Measurements from ENCODE around the gene SRL.

The SRL gene

GRCh38 chr16:4240624-4241023, 1.3 kb downstream of the SRL start:
- no peak for DNase-seq (ENCODE audit: insufficient read length)
- FAIRE-seq: no peak
- TF ChIP-seq POLR2A (IDR thresholded peaks at IDR 0.05; ENCODE audit: low read depth, low read length) (no peak), TAF1 (IDR thresholded peaks at IDR 0.05; ENCODE audit: borderline replicate concordance, low read depth, low read length) (no peak), POLR2AphosphoS5 (IDR thresholded peaks at IDR 0.05; ENCODE audit: low read depth, low read length) (no peak)

GRCh38 chr16:4239682-4240175, 2.2 kb downstream of the SRL start:
- no peak for TF ChIP-seq POLR2AphosphoS5 (IDR thresholded peaks at IDR 0.05; ENCODE audit: low read depth, low read length)
- TF ChIP-seq TAF1 (IDR thresholded peaks at IDR 0.05; ENCODE audit: borderline replicate concordance, low read depth, low read length): no peak
- TF ChIP-seq POLR2A (IDR thresholded peaks at IDR 0.05; ENCODE audit: low read depth, low read length): no peak
- FAIRE-seq (no peak), DNase-seq (ENCODE audit: insufficient read length) (no peak)

GRCh38 chr16:4239020-4239419, 2.9 kb downstream of the SRL start:
- TF ChIP-seq TAF1 (IDR thresholded peaks at IDR 0.05; ENCODE audit: borderline replicate concordance, low read depth, low read length): no peak
- no peak for TF ChIP-seq POLR2AphosphoS5 (IDR thresholded peaks at IDR 0.05; ENCODE audit: low read depth, low read length)
- no peak for TF ChIP-seq POLR2A (IDR thresholded peaks at IDR 0.05; ENCODE audit: low read depth, low read length)
- FAIRE-seq (no peak), DNase-seq (ENCODE audit: insufficient read length) (no peak)

GRCh38 chr16:4233431-4233830, 8.4 kb downstream of the SRL start:
- no peak for FAIRE-seq
- DNase-seq (ENCODE audit: insufficient read length): no peak
- TF ChIP-seq POLR2AphosphoS5 (IDR thresholded peaks at IDR 0.05; ENCODE audit: low read depth, low read length) (no peak), POLR2A (IDR thresholded peaks at IDR 0.05; ENCODE audit: low read depth, low read length) (no peak), TAF1 (IDR thresholded peaks at IDR 0.05; ENCODE audit: borderline replicate concordance, low read depth, low read length) (no peak)

GRCh38 chr16:4232541-4233386, 9.1 kb downstream of the SRL start:
- FAIRE-seq (no peak), DNase-seq (ENCODE audit: insufficient read length) (no peak)
- no peak for TF ChIP-seq POLR2AphosphoS5 (IDR thresholded peaks at IDR 0.05; ENCODE audit: low read depth, low read length)
- TF ChIP-seq POLR2A (IDR thresholded peaks at IDR 0.05; ENCODE audit: low read depth, low read length): no peak

- DNase-seq (ENCODE audit: insufficient read length): no peak
- no peak for FAIRE-seq
- TF ChIP-seq POLR2AphosphoS5 (IDR thresholded peaks at IDR 0.05; ENCODE audit: low read depth, low read length) (no peak), TAF1 (IDR thresholded peaks at IDR 0.05; ENCODE audit: borderline replicate concordance, low read depth, low read length) (no peak), POLR2A (IDR thresholded peaks at IDR 0.05; ENCODE audit: low read depth, low read length) (no peak)
Observed at GRCh38 chr16:4231886-4232285, 10.0 kb downstream of the SRL start.

- FAIRE-seq (no peak), DNase-seq (ENCODE audit: insufficient read length) (no peak)
- TF ChIP-seq POLR2A (IDR thresholded peaks at IDR 0.05; ENCODE audit: low read depth, low read length) (no peak), POLR2AphosphoS5 (IDR thresholded peaks at IDR 0.05; ENCODE audit: low read depth, low read length) (no peak), TAF1 (IDR thresholded peaks at IDR 0.05; ENCODE audit: borderline replicate concordance, low read depth, low read length) (no peak)
Observed at GRCh38 chr16:4231367-4231766, 10.5 kb downstream of the SRL start.

- TF ChIP-seq POLR2AphosphoS5 (IDR thresholded peaks at IDR 0.05; ENCODE audit: low read depth, low read length) (no peak), POLR2A (IDR thresholded peaks at IDR 0.05; ENCODE audit: low read depth, low read length) (no peak), TAF1 (IDR thresholded peaks at IDR 0.05; ENCODE audit: borderline replicate concordance, low read depth, low read length) (no peak)
- FAIRE-seq (no peak), DNase-seq (ENCODE audit: insufficient read length) (no peak)
Observed at GRCh38 chr16:4227040-4227332, 14.9 kb downstream of the SRL start.

- no peak for FAIRE-seq
- TF ChIP-seq POLR2AphosphoS5 (IDR thresholded peaks at IDR 0.05; ENCODE audit: low read depth, low read length): no peak
- no peak for TF ChIP-seq TAF1 (IDR thresholded peaks at IDR 0.05; ENCODE audit: borderline replicate concordance, low read depth, low read length)
- no peak for TF ChIP-seq POLR2A (IDR thresholded peaks at IDR 0.05; ENCODE audit: low read depth, low read length)
- DNase-seq (ENCODE audit: insufficient read length): no peak
Observed at GRCh38 chr16:4226251-4227039, 15.4 kb downstream of the SRL start.

- DNase-seq (ENCODE audit: insufficient read length) (no peak), FAIRE-seq (no peak)
Observed at GRCh38 chr16:4225075-4225474, 16.8 kb downstream of the SRL start.

GRCh38 chr16:4220358-4220757, 21.5 kb downstream of the SRL start:
- DNase-seq (ENCODE audit: insufficient read length) (no peak), FAIRE-seq (no peak)
- no peak for TF ChIP-seq TAF1 (IDR thresholded peaks at IDR 0.05; ENCODE audit: borderline replicate concordance, low read depth, low read length)
- TF ChIP-seq POLR2AphosphoS5 (IDR thresholded peaks at IDR 0.05; ENCODE audit: low read depth, low read length): no peak

More at GRCh38 chr16:4225075-4225474, 16.8 kb downstream of the SRL start:
- TF ChIP-seq POLR2A (IDR thresholded peaks at IDR 0.05; ENCODE audit: low read depth, low read length) (no peak), POLR2AphosphoS5 (IDR thresholded peaks at IDR 0.05; ENCODE audit: low read depth, low read length) (no peak), TAF1 (IDR thresholded peaks at IDR 0.05; ENCODE audit: borderline replicate concordance, low read depth, low read length) (no peak)

- FAIRE-seq (no peak), DNase-seq (ENCODE audit: insufficient read length) (no peak)
- TF ChIP-seq POLR2A (IDR thresholded peaks at IDR 0.05; ENCODE audit: low read depth, low read length): no peak
- no peak for TF ChIP-seq POLR2AphosphoS5 (IDR thresholded peaks at IDR 0.05; ENCODE audit: low read depth, low read length)
- TF ChIP-seq TAF1 (IDR thresholded peaks at IDR 0.05; ENCODE audit: borderline replicate concordance, low read depth, low read length): no peak
Observed at GRCh38 chr16:4218202-4218601, 23.7 kb downstream of the SRL start.

Measured in GM12892 (cell line).